ENCODE measurements around the gene VSTM2B.
A peak's percentile ranks its signal among the peaks of the same experiment; 100 is the strongest.

Gene VSTM2B

DNA sequence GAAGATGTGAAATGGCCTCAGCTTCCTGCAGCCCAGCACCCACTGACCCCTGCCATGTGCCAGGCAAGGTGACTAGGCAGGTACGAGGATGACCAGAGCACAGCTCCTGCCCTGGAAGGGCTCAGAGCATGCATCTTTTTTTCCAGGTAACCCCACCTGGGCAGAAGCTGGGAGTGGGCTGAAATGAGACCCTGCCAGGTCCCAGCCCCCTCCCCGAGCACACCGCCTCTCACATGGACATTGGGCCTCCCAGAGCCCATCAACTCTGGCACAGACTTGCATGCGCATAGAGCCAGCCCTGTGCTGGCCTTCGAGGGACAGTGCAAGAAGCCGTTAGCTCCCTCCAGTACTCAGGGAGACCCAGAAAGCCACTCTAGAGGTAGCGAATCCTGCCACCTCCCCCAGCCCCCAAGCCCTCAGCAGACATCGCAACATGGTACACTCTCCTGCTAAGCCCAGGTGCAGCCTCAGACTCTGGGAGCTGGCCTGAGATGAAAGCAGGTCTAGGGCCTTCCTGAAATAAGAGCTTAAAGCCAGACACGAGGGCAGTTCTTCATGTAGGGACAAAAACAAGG is 8.9 kb upstream of the VSTM2B start:
- DNase-seq = no peak

DNA sequence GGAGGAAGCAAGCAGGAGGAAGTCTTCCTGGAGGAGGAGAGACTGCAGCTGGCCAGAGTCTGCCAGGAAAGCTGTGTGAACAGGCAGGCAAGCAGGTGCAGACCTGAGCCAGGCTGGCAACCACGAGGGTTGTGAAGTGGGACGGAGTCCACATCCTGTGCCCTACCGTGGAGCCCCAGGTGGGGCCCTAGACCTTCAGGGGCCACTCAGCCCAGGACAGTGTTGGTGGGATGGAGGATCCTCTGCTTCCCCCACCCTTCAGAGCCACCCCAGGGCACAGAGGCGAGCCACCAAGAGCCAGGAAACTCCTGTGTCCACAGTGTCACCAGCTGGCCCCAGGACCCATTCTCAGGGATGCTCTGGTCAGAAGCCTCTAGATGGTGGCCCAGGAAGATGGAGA is 8.4 kb upstream of the VSTM2B start:
- no peak for DNase-seq

DNA sequence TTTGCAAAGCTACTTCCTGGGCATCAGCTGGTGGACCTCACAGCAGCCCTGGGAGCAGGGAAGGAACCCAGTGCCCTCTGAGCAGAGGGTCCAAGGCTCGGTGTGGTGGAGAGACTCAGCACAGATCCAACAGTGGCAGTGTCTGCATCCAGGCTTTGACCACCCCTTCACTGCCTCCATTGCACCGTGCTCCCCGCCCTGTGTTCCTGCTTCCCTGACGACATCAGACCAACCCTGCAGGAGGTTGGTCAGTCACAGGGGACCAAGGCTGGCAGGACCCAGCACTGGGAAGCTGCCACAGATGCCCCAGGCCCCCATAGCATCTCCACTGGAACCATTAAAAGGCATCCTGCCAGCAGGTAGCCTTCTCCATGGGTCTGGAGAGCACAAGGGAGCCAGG is 7.8 kb upstream of the VSTM2B start:
- no peak for DNase-seq

DNA sequence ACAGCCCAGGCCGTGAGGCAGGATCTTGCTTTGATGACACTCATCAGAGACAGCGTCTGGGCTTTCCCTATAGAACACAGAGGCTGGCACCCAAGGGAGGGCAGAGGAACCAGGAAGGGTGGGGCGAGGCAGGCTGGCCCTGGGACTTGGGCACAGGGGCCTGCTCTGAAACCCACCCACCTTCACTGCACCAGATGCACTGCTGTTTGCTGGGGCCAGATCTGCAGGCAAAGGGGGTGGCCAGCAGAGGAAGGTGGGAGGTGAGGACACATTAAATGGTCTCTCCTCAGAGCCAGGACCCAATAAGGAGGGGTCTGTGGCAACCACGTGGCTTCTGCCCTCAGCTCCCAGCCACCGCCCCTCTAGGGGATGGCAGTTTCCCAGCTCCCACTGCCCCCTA is 6.6 kb upstream of the VSTM2B start:
- no peak for DNase-seq

DNA sequence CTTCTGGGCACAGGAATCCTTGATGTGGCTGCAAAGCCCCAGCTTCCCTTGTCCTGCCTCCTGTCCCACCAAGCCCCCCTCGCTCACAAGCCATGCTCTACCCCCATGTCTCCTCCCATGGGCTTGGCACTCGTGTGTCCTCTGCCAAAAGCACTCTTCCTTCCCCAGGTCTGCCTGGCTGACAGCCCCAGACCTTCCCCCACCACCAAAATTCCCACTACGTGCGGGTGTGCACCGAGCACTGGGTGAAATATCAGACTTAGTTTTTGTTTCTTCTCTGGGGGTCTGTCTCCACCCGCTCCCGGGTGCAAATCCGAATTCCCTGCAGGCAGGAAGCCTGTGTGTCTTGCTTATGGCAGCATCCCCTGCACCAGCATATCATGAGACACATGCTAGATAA is 5.9 kb upstream of the VSTM2B start:
- DNase-seq = no peak

DNA sequence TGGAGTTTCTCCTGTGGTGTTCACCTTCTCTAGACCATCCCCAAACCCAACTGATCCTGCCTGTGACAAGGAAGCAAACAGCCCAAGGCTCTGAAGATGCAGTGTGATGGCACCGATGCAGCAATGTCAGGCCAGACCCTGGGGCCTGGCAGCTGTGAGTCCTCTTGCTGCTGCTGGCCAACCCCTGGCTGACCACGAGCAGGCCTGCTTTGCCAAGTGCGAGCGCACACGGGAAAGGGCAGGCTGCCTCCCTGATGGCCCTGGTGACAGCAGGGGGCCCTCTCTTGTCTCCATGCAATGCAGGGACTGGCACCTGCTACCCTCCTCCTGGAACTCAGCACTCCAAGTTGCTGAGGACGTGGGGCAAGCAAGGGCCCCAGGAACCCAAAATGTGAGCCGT is 5.4 kb upstream of the VSTM2B start:
- no peak for DNase-seq

DNA sequence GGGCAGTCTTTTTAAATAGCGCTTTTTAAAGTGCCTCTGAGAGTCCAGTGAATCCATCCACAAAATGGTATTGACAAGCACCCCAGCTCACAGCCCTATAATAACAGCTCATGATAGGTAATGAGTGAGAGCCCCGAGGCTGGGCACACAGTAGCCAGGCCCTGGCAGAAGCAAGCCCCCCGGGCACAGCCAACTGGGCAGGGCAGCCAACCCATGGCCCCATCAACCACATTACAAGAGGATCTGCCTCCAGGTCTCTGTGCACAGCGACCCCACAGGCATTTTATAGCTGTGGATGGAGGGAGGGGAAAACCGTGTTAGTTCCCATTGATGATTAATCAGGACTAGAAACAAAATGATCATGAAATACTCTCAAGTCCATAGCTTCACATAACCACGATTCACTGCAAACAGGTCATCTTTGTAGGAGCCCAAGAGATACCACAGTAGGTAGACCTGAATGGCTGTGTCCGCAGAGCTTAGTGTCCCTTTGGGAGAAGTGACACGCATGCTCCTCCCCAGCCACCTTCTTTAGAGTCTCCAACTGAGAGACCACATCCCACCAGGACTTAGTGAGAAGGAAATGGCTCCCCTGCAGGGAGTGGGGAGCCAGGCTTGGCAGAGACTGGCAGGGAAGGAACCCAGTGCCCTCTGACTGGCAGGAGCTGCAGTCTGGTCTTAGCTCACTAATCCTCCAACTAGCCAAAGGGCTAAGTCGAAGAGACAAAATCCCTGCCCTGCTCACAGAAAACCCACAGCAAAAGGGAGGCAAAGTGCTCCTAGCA is 4.3 kb upstream of the VSTM2B start:
- DNase-seq = no peak

DNA sequence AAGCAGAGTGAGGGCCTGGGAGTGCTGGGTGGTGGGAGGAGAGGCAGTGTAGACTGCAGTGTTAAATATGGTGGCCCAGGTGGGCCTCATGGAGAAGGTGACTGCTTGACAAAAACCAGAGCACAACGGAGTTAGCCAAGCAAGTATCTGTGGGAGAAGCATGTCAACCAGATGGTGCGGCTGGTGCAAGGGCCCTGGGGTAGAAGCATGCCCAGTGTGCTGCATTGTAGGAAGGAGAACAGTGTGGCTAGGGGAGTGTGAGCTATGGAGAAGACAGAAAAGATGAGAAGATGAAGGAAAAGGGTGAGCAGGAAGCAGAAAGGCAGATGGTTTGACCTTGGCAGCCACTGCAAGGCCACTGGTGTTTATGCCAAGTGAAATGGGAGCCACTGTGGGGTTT is 2.2 kb upstream of the VSTM2B start:
- no peak for DNase-seq

DNA sequence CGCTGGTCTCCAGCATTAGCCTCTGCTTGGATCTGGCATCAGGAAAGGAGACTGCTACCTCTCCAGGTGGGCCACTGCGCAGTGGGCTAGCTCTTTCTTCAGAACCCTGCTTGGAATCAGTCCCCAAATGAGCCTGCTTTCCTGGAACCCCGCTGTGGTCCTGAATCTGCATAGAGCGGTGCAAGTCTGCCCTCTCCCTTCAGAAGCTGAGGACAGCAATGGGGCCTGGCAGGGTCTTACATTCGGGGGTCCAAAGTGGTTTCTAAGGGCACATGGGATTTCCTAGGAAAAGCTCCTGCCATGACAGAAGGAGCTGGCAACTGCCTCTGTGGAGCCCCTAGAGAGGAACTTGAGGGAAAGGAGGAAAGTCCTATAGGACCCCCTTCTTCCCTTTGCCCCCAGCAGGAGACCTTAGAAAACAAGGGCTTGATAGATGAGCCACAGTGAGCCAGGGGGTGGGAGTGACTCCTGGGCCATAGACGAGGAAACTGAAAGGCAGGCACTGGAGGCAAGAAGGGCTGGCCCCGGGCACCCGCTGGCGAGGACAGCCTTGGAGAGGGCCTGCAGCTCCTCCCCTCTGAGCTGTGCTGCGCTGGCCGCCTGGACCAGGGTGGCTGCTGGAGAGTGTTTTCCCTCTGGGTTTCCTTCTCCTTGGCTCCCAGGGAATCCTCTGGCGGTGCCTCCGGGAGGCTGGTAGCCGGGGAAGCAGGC is 1.4 kb upstream of the VSTM2B start:
- no peak for DNase-seq

DNA sequence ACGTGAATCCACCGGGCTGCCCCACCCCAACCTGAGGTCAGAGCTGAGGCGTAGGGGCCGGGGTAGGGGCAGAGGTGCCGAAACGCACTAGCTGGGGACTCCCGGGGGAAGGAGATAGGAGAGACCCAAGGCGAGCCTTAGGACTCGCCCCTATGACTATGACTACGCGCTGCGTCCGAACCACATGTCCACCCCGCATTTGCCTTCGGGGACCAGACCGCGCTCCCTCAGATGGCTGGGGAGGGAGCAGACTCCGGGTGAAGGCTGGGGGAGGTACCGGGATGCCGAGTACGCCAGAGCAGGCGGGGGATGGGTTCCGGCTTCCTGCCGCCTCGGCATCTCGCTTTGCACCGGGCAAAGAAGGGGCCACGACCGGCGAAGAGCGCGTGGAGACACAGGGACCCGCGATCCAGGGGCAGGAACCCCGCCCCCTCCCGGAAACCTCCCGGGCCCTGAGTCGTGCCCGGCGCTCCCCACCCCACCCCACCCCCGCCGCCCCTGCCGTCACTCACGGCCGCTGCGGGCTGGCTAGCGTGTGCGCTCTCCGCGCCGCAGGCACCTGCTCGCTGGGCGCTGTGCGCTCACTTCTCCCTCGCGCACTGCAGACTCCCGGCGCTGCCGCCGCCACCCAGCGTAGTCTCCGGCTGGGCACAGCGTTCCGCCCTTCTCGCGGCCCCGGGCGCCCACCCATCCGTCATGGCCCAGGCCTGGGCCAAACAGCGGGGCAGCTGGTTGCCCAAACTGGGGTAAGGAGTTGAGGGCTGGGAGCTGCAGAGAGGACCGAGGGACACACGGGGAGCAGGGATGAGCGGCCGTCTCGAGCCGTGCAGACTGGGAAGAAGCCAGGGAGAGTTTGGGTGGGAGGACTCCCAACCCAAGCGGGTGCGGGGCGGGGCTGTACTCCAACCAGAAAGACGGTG is 622 bp upstream of the VSTM2B start:
- DNase-seq = no peak

DNA sequence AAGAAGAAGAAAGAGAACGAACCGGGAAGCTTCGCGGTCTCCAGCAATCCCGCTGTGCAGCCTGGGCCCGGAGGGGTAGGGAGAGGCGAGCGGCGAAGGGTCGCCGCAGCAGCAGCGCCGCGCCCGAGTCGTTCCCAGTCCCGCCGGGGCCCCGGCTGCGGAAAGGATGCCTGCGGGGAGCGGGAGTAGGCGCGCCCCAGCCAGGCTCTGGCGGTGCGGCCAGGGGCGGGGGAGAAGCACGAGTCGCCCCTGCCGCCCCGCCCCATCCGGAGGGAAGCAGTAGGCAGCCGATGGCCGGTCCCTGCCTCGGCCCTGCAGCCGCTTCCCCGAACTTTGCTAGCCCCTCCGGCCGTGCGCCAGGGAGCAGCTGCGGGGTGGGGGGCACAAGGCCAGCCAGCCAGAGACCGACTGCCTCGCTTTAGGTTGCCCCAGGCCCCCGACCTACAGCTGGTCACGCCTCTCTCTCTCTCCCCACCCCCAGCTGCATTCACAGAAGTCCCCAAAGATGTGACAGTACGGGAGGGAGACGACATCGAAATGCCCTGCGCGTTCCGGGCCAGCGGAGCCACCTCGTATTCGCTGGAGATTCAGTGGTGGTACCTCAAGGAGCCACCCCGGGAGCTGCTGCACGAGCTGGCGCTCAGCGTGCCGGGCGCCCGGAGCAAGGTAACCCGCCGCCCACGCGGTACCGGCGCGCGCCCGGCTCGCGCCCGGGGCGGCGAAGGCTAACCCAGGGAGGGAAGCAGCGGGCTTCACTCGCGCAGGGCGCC is 1.1 kb downstream of the VSTM2B start:
- DNase-seq = peak; percentile 59

DNA sequence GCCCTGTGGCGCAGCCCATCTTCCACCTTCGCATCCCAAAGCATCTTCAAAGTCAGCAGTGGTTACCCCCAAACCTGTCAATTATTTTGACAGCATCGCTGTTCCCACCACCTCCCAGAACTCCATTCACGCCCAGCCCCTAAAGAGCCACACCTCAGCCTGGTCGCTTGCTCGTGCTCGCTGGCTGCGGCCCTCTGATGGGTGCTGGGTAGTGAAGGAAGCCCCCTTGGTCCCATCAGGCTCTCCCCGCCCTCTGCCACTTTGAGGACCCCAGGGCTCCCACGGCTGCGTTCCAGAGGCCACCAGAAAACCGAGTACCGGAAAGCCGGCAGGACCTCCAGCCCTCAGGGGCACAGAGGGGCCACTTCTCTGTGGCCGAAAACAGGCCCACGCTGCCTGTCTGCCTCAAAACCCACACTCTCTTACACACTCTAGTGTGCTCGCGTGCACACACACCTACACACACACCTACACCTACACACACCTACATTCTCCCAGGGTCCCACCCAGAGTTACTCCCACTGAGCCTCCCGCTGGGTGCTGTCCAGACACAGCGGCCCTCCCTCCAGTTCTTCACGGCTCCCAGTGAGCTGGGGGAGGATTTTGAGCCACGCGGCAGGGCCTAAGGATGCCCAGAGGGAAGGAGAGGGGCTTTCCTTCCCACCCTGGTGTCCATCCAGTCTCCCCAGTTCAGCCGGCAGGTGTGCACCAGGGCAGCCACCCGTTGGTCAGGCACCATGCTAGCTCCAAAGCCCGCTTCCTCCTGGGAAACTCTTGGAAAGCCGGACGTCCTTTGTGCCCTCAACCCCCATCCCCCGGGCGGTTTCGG is 1.9 kb downstream of the VSTM2B start:
- no peak for DNase-seq

DNA sequence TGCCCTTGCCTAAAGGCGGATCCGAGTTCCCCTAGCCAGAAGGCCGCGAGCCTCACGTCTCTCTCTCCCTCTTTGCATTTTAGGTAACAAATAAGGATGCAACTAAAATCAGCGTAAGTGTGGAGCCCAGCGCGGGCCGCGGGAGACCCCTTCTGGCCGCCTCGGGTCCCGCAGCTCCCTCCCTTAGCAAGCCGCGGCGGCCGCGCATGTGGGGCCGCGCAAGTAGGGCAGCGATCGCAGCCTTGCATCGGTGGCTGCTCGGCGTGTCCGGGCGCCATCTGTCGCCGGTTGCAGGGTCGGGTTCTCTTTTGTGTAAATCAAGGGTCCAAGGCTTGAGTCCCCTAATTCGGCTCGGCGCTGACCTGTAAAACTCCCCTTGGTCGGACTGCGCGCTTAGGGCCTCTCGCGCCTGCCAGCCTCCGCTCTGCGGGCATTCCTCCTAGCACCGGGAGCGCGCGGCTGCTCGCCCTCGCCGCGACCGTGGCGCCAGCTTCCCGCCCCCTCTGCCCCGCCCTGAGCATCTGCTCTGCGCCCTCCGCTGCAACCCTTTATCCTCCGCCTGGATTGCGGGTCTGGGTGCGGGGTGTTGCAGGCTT is 2.7 kb downstream of the VSTM2B start:
- DNase-seq = peak; percentile 89

DNA sequence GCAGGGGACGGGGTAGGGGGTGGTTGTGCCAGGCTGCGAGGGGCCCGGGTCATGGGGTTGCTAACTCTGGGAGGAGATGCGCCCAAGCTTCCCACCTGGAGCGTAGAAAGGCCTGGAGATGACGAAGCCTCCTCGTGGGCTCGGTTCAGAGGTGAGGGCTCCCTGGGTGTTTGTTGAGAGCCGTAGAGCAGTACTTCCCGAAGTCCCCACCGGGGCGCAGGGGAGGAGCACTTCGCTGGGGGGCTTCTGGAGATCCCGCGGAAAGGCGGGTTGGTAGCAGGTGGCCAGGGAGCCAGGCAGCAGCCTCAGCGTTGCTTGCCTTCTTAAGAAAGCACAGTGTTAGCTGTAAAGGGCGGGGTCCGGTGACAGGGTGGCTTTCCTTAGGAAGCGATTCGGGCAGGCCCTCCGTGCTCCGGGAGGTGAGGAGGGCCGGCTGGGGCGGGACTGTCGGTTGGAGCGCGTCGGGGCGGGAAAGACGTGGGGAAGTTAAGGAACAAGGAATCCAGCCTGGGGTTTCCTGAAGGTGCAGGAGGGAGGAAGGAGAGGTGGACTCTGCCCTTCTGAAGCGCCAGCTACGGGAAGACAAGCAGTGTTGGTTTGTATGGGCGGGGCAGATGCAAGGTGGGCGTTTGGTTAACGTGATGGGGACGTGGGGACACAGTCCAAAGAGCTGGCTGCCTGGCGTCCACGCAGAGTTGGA is 3.3 kb downstream of the VSTM2B start:
- no peak for DNase-seq

DNA sequence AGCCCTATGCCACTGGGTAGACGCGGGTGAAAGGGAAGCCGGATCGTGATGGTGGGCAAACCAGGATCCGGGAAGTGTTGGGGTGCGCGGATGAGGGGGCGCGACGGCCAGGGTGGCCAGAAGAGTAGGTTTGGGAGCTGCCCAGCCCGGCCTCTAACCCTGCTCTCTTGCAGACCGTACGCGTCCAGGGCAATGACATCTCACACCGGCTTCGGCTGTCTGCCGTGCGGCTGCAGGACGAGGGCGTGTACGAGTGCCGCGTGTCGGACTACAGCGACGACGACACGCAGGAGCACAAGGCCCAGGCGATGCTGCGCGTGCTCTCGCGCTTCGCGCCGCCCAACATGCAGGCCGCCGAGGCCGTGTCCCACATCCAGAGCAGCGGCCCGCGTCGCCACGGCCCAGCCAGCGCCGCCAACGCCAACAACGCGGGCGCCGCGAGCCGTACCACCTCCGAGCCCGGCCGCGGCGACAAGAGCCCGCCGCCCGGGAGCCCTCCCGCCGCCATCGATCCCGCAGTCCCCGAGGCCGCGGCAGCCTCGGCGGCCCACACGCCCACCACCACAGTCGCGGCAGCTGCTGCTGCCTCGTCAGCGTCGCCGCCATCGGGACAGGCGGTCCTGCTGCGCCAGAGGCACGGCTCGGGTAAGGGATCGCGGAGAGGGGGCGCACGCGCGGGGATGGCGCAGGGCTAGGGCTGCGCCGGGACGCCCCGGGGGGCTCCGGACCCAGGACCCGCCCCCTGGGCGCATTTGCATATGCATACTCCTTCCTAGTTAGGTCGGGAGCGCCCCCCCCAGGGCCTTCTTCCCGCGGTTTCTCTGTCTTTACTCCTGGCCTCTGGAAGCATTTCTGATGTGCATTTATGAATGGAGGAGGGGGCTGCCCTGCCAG is 4.1 kb downstream of the VSTM2B start:
- no peak for DNase-seq

DNA sequence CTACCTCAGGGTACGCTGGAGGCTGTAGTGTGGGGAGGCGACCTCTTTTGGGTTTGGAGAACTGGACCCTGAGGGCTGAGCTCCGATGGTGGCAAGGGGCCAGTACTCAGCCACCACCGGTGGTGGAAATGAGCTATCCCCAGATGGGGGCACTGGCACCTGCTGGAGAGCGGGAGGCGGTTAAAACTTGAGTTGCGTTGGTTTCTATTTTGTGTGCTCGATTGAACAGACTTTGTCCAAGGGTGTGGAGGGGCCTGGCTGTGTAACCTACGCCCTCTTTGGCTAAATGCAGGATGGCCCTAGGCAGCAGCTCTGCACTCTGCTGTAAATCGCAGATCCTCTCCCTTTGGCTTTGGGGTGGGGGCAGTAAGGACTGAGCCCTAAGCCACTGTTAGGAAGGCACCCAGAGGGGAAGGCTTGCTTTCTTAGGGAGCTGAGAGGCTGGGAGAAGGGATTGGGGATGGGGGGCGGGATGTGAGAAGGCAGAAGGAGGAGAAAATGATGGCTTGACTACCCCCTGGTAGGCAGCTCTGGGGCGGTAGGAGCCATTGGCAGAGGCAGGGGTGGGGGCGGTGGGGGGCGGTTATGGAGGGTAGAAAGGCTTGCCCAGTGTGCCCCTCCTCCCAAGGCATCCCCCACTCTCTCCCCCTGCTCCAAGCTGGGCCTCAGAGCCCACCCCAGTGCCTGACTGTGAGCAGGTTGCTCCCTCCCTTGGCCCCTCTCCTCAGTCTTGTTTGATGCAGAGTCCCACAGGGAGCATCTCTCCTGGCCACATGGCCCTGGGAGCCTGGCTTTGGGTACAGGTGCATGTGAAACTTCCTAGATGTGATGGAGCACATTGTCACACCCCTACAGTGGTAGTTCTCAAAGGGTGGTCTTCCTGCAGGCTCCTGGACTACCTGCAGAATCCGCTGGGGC is 5.0 kb downstream of the VSTM2B start:
- DNase-seq = no peak

DNA sequence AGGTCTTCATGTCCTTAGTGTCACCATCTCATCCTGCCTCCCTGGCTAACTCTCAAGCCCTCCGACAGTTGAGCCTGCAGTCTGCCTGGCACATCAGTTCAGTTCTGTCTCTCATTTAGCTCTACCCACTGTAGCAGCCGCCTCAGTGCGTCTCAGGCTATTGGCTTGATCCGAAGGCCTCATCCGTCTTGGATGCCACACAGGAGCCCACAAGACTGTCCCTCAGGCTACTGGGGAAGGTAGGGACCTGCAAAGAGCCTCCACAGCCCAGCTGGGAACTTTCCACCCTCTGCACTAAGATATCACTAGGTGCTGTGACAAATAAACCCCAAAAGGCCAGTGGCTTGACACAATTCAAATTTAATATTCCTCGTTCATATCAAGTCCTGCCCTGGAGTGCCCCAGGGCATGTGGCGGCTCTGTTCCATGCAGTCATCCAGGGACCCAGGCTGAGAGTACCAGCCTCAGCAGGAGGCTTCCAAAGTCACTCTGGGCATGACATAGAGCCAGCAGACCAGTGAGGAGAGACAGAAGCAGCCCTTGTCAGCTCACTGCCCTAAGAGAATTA is 5.7 kb downstream of the VSTM2B start:
- no peak for DNase-seq

DNA sequence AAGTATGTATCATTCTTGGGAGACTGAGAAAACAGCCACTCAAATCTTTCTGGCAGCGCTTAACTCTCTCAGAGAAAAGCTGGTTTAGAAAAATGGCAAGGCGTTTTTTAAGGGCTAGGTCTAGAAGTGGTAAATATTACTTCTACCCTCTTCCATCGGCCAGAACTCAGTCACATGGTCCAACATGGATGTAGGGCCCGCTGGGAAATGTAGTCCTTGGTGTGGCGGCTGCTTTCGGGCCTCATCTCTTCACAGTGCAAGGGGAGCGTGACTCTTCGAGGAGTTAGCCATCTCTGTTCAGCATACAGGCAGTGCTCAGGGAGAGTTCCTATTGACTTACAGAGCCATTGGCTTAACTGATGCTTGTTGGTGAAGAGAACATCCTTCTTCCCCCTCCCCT is 6.3 kb downstream of the VSTM2B start:
- DNase-seq = no peak
